T-helper 2 cell treated with Interferon-gamma antibody and Interleukin-4, amounts not matched to agents 100 ng/mL and 5 ng/mL, for 36 hours (primary cell): Measurements from ENCODE around the gene CTNNA2. TPM values are rescaled to one million over a fixed set of nuclear protein-coding genes. Genes with fewer than 3 reads are reported as not detected.

Experiments used
- intact Hi-C: fragments of 100-400 bp; cut with micrococcal nuclease; formaldehyde crosslinking; loops from one replicate; pipeline ENCODE4 v1.15.1; 2023
- total RNA-seq: library from RNA; stranded (reverse); gene quantifications from 2 replicates; pipeline ENCODE4 v1.2.3, GENCODE V29; 2022

CTNNA2 gene
- total RNA-seq: not detected in 2 replicates

DNA sequence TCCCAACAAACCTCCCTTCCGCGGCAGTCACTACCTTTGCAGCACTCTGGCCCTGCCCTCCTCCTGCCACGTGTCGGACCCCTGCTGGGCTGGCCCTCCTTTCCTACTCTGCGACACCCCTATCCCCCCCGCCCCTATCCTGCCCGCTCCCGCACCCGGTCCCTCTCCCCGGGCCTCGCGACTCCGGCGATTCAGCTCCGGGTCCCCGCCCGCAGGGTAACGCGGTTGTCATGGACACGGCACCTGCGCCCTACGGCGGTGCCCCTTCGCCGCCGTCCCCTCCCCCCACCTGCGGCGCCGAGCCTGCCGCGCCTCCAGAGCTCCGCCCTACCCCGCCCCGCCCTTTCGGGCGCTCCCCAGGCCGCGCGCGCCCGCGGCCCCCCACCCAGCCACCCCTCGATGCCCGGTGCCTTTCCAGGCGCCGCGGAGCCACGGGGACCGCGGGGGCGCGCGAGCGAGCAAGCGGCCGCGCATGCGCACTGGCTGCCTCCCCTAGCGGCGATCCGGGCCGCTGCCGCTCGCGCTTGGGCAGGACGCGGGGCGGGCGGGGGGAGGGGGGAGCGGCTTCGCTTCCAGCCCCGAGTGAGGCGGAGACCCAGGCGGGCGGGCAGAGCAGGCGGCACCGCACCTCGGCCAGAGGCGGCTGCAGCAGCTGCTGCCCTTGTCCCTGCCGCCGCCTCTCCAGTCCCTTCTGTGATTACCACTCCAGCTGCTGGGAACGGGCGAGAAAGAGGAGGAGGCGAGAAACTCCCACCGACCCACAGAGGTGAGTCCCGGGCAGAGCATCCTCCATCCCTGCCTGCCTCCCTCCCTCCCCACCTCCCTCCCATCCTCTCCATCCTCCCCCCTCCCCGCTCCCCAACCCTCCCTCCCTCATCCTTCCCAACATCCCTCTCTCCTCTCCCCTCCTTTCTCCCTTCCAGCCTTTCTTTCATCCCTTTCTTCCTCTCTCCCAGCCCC is at the start of gene CTNNA2:
CTNNA2 (plus strand) TSS at position 610 of the 960 bp plus-strand sequence.
- intact Hi-C loops: no loop called here

GRCh38 chr2:79487399-79487798 is 25.5 kb upstream of the CTNNA2 start:
- intact Hi-C loops: no loop called here

DNA sequence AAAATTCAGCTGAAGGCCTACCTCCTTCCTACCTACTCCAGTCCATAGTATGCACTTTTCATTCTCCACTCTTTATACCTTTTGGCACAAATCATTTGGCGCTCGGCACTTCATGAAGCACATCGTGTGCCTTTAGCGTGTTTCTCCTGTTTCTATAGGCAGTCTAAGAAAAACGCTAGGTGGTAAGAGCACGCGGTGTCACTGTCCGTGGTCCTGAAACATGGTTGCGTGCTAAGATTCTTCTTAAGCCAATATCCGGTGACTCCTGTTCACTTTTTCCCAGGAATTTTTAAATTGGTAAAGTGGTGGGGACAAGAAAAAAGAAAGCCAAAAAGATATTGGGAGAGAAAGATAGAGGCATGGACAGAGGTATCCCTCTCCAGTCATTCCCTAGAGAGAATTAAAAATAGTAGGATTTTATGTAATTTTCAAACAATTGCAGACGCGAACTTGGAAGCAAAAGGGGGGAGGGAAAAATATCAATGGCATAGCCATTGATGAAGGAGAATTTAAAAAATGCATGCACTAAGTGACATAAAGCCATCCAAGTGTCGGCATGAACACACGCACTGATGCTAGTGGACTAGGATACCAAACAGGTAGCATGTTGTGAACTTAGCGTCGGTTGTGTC is 1.4 kb upstream of the CTNNA2 start:
- intact Hi-C loops: no loop called here

DNA sequence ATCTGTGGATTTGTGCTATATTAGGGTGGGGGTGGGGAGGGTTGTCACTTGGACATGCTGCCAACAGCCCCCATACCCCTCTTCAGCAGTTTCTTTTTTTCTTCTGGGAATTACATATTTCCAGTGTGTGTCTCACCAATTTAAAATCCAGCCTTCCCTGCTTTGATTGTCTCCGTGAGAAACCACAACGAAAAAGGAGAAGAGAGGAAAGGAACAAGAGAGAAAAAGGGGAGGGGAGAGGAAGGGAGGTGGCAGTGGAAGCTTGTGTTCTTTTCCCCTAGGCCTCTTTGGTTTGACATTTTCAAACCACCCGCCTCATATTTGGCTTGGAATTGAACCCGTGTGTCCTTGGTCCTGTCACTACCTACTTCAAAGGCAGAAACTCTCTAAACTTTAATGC is 860 bp downstream of the CTNNA2 start:
- intact Hi-C loops: no loop called here

DNA sequence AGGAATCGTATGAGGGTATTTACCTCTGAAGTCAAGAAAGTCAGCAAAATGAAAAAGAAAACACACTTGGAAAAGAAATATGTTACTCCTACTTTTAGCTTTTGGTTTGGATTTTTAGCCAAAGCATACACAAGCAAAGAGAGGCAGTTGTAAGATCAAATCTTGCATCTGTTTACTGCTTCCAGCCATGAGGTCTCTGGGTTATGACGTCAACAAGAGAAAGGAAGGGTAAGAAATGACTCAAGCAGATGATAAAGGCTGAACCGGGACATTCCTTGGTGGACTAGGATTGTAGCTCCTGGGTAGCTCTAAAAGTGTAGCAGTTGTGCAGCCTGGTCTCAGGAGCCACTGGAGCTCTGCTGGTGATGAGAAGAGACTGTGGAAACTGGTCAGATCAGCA is 16.8 kb downstream of the CTNNA2 start:
- intact Hi-C loops: no loop called here

GRCh38 chr2:79530443-79530842 is 17.6 kb downstream of the CTNNA2 start:
- intact Hi-C loops: no loop called here

GRCh38 chr2:79547568-79547967 is 34.7 kb downstream of the CTNNA2 start:
- intact Hi-C loops: no loop called here

DNA sequence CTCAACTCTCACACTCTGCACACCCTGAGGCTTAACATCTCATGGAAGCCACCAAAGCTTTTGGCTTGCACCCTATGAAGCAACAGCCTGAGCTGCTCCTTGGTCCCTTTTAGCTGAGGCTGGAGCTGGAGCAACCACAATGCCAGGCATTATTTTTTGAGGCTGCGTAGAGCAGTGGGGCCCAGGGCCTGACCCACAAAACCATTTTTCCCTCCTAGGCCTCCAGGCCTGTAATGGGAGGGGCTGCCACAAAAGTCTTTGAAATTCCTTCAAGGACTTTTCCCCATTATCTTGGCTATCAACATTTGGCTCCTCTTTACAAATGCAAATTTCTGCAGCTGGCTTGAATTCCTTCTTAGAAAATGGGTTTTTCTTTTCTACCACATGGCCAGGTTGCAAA is 39.8 kb downstream of the CTNNA2 start:
- intact Hi-C loops: no loop called here

GRCh38 chr2:79554899-79555298 is 42.0 kb downstream of the CTNNA2 start:
- intact Hi-C loops: no loop called here

- intact Hi-C loops: no loop called here
Measured at GRCh38 chr2:79564065-79564464, 51.2 kb downstream of the CTNNA2 start.

- intact Hi-C loops: no loop called here
Measured at GRCh38 chr2:79569048-79569447, 56.2 kb downstream of the CTNNA2 start.

GRCh38 chr2:79573895-79574674 is 61.2 kb downstream of the CTNNA2 start:
- intact Hi-C loops: no loop called here

DNA sequence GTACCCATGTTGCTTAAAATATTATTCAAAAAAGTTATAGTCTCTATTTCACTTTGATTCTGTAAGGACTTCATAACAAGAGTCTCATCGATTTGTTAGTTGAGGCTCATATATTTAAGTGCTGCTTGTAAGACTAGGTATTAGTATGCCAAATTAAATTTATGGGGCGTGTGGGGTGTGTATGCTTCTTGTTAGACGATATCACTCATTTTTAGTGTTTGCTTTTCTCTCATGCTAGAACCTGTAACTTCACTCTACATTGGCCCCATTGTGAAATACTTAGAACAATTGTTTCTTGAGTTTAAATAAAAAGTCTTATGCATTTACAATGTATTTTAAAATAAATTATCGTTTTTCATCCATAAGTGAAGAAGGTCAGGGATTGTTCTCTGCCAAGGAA is 63.6 kb downstream of the CTNNA2 start:
- intact Hi-C loops: no loop called here

GRCh38 chr2:79578952-79579351 is 66.1 kb downstream of the CTNNA2 start:
- intact Hi-C loops: no loop called here

DNA sequence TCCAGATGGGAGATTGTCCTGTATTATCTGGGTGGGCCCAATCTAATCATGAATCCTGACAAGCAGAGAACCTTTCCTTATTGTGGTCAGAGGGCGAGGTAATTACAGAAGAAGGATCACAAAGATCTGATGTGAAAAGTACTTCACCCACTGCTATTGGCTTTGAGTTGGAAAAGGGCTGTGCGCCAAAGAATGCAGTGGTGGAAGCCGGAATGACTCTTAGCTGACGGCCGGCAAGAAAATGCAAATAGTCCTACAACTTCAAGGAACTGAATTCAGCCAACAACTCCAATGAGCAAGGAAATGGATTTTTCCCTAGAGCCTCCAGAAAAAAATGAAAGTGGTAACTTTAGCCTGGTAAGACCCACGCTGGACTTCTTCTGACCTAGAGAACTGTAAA is 67.3 kb downstream of the CTNNA2 start:
- intact Hi-C loops: no loop called here

GRCh38 chr2:79585701-79586433 is 73.0 kb downstream of the CTNNA2 start:
- intact Hi-C loops: no loop called here

- intact Hi-C loops: no loop called here
Measured at GRCh38 chr2:79591281-79591680, 78.4 kb downstream of the CTNNA2 start.

DNA sequence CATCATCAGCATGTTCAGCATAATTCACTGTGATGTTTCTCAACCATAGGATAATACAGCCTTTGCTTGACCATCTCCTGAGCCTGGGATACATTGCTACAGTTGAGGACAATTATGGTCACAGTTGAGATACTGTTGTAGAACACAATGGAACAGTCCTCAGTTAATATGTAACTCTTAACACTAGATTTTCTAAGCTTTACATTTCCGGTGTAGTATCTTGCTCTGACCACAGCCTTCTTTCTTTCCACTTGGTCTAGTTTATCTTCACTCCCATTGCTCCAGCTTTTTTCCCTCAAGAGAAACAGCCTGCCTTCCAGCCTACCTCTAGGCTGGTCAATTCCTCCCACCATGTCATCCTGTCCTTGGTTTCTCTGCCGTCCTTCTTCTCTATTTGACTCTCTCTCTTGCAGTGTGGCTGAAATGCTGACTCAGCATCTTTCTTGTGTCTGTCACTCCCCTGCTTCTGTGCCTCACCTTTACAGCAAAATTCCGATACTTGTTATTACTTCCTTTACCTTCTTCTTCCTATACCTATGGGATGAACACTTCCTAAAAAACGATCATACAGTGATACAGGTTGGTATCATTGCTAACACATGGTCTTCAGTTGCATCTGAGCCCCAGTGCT is 80.5 kb downstream of the CTNNA2 start:
- intact Hi-C loops: no loop called here

DNA sequence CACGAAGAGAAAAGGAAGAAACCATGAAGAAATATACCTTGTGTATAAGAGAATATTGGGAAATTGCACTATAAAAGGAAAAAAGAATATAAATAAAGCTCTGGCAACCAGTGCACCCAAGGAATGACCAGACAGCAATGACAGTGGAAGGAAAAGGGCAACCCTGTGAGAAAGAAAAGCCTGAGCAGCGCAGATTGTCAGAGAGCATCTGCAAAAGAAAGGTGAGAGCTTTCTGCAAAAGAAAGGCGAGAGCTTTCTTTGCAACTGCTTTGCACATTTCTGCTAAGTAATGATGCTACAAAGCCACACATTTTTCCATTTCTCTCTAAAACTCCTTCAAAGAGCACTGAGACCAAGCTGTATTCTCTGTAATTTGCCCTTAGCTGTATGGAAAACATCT is 83.6 kb downstream of the CTNNA2 start:
- intact Hi-C loops: no loop called here

DNA sequence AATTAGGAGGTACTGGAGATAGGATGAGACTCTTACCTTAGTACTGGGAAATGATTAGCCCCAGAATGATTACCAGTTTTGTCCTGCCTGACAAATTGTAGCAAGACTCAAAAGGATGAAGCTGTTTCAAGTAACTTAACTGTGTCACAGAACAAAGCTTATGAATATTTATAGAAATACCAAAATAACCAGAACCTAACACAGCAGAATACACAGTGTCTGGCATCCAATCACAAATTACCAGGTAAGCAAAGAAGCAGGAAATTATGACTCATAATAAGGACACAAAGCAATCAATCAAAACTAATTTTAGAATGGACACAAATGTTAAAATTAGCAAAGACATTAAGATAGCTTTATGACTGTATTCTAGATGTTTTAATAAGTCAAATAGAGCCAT is 91.9 kb downstream of the CTNNA2 start:
- intact Hi-C loops: no loop called here
